PC-9 (cell line): ENCODE measurements around the gene KIR2DL4. TPM values are rescaled to one million over a fixed set of nuclear protein-coding genes. Genes with fewer than 3 reads are reported as not detected.
"Not testable (repeated sequence)": the region's sequence is repeated elsewhere in the genome, so short reads cannot be mapped to it uniquely, and the experiment has no call there.

ENCODE experiments used
- BruUV-seq: library from RNA; stranded (reverse); fragments of 400-500 nt; replicated peaks from 2 replicates; lab custom pipeline; 2021; lab: Mats Ljungman, UMichigan
- CTCF ChIA-PET: fragments of 300-600 bp; sonication (Branson Sonifier 250); formaldehyde crosslinking; loops from one replicate; lab custom pipeline; 2022; ENCODE audit warnings: antibody characterized with exemption; lab: Charles Lee
- POLR2A ChIA-PET: fragments of 300-600 bp; sonication (Branson Sonifier 250); formaldehyde crosslinking; loops from one replicate; lab custom pipeline; 2022; ENCODE audit warnings: antibody characterized with exemption; ENCODE audit not compliant: unreplicated experiment; lab: Charles Lee
- DNase-seq, 2 experiments: peaks; one replicate each; pipeline versions ENCODE4 v3.0.0 to v3.0.0-alpha.2; 2015 to 2022; ENCODE audit warnings: mixed read lengths in 1 of 2
- H2AFZ ChIP-seq: fragments of 200-600 bp; sonication (generic); 2 replicates; pipeline ENCODE4 v1.8.1; 2017; ENCODE audit warnings: antibody characterized with exemption
- H3F3A ChIP-seq: fragments of 200-600 bp; sonication (generic); 2 replicates; pipeline ENCODE4 v1.8.1; 2017; ENCODE audit warnings: antibody characterized with exemption, mild to moderate bottlenecking, low read depth; ENCODE audit not compliant: insufficient read depth
- H3K27ac ChIP-seq: fragments of 200-600 bp; sonication (generic); 2 replicates; pipeline ENCODE4 v1.6.1; 2016; ENCODE audit warnings: mixed run types
- H3K27me3 ChIP-seq: fragments of 200-600 bp; sonication (generic); 2 replicates; pipeline ENCODE4 v1.6.1; 2016; ENCODE audit warnings: low read depth, mixed run types; ENCODE audit not compliant: insufficient read depth
- H3K36me3 ChIP-seq: fragments of 200-600 bp; sonication (generic); 2 replicates; pipeline ENCODE4 v1.6.1; 2016; ENCODE audit warnings: low read depth, mixed run types
- H3K4me1 ChIP-seq: fragments of 200-600 bp; sonication (generic); replicated peaks from 2 replicates; pipeline ENCODE4 v1.6.1; 2016; ENCODE audit warnings: mixed run types; ENCODE audit not compliant: insufficient read depth
- H3K4me2 ChIP-seq: fragments of 200-600 bp; sonication (generic); 2 replicates; pipeline ENCODE4 v1.6.1; 2017; ENCODE audit warnings: mixed run types
- H3K4me3 ChIP-seq: fragments of 200-600 bp; sonication (generic); 2 replicates; pipeline ENCODE4 v1.6.1; 2016; ENCODE audit warnings: mixed run types
- H3K79me2 ChIP-seq: fragments of 200-600 bp; sonication (generic); 2 replicates; pipeline ENCODE4 v1.6.1; 2017; ENCODE audit warnings: low read depth, mixed run types
- H3K9me2 ChIP-seq: fragments of 200-600 bp; sonication (generic); 2 replicates; pipeline ENCODE4 v1.8.1; 2017; ENCODE audit warnings: mild to moderate bottlenecking; ENCODE audit not compliant: insufficient read depth
- H3K9me3 ChIP-seq: fragments of 200-600 bp; sonication (generic); 2 replicates; pipeline ENCODE4 v1.8.1; 2016; ENCODE audit warnings: low read depth; ENCODE audit not compliant: insufficient read depth
- H4K20me1 ChIP-seq: fragments of 200-600 bp; sonication (generic); 2 replicates; pipeline ENCODE4 v1.8.1; 2017; ENCODE audit not compliant: insufficient read depth
- intact Hi-C: fragments of 100-400 bp; cut with micrococcal nuclease; formaldehyde crosslinking; loops from one replicate; pipeline ENCODE4 v1.10.0; 2022; ENCODE audit not compliant: unreplicated experiment
- total RNA-seq: library from RNA; stranded (reverse); gene quantifications from 2 replicates; pipeline ENCODE4 v1.2.3, GENCODE V29; 2021

KIR2DL4 gene
- total RNA-seq, 1 experiment from 2014 or later = not detected

DNA sequence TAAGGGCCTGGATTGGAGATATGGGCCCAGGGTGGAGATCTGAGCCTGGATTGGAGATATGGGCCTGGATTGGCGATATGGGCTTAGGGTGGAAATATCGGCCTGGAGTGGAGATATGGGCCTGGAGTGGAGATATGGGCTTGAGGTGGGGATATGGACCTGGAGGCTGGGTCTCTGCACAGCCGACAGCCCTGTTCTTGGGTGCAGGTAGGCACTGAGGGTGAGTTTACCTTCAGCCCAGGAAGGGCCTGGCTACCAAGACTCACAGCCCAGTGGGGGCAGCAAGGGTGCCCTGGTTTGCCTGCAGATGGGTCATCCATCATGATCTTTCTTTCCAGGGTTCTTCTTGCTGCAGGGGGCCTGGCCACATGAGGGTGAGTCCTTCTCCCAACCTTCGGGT is 32.9 kb upstream of the KIR2DL4 start:
- H4K20me1 ChIP-seq, DNase-seq, H3K9me2 ChIP-seq, H3K4me1 ChIP-seq, H3K36me3 ChIP-seq, H3K9me3 ChIP-seq, H3K27ac ChIP-seq, intact Hi-C loops, H2AFZ ChIP-seq, H3K4me3 ChIP-seq, POLR2A ChIA-PET, H3K4me2 ChIP-seq, CTCF ChIA-PET, H3F3A ChIP-seq, BruUV-seq, H3K79me2 ChIP-seq: not testable (repeated sequence)
- peaks cover 22% of the 10 kb centered on the region; the same call in 1 of the 2 replicates for H3K27me3 ChIP-seq

DNA sequence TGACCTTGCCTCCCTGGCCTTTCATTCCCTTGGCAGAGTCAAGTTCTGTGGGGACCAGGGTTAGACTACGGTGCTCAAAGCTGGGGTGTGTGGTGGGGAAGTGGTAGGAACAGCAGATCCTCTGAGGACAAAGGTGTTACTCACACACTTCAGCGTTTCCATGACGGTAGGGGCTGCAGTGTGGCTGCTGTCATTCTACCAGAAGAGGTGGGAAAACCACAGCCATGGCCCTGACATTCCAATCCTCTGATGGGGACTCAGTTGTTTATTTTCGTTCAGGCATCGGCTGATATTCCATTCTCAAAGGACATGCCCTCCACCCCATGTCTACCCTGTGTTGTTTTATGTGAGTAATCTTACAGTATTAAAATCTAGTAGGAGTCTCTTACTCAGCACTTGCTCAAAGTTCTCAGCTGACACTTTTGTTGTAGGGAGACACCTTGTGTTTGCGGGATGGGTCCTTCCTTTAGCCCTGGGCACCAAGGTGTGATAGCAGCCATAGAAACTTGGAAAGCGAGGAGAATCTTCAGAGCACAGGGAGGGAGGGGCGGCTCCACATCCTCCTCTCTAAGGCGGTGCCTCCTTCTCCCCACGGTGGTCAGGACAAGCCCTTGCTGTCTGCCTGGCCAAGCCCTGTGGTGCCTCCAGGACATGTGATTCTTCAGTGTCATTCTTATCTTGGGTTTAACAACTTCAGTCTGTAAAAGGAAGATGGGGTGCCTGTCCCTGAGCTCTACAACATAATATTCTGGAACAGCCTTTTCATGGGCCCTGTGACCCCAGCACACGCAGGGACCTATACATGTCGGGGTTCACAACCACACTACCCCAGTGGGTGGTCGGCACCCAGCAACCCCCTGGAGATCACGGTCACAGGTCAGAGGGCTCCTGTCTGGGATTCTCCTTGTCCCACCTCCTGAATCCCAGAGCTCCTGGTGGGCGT is 32.1 kb upstream of the KIR2DL4 start:
- H3K9me3 ChIP-seq, H2AFZ ChIP-seq, H3K79me2 ChIP-seq, H4K20me1 ChIP-seq, H3K9me2 ChIP-seq, H3K4me3 ChIP-seq, H3K36me3 ChIP-seq, H3K4me1 ChIP-seq, POLR2A ChIA-PET, H3K27ac ChIP-seq, H3K4me2 ChIP-seq, intact Hi-C loops, H3F3A ChIP-seq, CTCF ChIA-PET, BruUV-seq: not testable (repeated sequence)
- peak in 1 of 2 experiments; percentile 1 for DNase-seq
- peaks cover 27% of the 10 kb centered on the region; the same call in 1 of the 2 replicates for H3K27me3 ChIP-seq

DNA sequence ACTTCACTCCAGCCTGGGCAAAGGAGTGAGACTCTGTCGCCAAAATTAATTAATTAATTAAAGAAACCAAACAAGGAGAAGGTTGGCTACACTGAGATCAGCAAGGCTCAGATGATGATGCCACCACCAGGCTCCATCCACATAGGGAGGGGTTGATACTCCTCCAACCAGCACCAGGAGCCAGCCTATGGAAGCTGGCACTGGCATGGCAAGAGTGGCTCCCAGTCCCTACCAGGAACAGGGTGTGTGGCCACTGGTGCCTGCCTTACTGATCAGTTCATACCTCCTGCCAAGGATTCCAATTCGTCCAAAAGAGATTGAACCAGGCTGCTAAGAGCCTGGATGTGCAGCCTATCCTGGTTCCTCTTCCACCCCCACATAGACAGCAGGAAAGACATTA is 30.7 kb upstream of the KIR2DL4 start:
- H3K36me3 ChIP-seq, intact Hi-C loops, H3K9me2 ChIP-seq, H3K4me3 ChIP-seq, CTCF ChIA-PET, H3K4me2 ChIP-seq, H3F3A ChIP-seq, H4K20me1 ChIP-seq, H3K9me3 ChIP-seq, H3K79me2 ChIP-seq, H3K4me1 ChIP-seq, BruUV-seq, POLR2A ChIA-PET, H2AFZ ChIP-seq, H3K27ac ChIP-seq, DNase-seq: not testable (repeated sequence)
- H3K27me3 ChIP-seq = peaks cover 36% of the 10 kb centered on the region; the same call in 1 of the 2 replicates

DNA sequence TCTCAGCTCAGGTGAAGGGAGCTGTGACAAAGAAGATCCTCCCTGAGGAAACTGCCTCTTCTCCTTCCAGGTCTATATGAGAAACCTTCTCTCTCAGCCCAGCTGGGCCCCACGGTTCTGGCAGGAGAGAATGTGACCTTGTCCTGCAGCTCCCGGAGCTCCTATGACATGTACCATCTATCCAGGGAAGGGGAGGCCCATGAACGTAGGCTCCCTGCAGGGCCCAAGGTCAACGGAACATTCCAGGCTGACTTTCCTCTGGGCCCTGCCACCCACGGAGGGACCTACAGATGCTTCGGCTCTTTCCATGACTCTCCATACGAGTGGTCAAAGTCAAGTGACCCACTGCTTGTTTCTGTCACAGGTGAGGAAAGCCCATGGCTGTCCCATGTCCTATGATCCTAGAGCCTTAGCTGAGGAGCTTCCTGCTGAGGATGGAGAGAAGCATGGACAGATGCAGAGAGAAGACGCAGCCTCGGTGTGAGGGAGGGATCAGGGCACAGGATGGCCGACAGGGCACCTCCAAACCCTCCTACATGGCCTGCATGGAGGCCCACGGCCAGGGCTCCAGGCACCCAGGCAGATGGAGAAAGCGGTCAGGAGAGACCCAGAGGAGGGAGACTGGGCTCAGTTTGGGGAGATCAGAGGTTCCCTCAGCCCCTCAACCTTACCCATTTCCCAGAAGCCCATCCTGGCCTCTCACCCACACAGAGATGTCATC is 28.2 kb upstream of the KIR2DL4 start:
- H3K9me2 ChIP-seq, DNase-seq, H3K4me2 ChIP-seq, H3K36me3 ChIP-seq, H4K20me1 ChIP-seq, H2AFZ ChIP-seq, BruUV-seq, H3K9me3 ChIP-seq, POLR2A ChIA-PET, H3K79me2 ChIP-seq, H3F3A ChIP-seq, intact Hi-C loops, H3K4me1 ChIP-seq, H3K27ac ChIP-seq, CTCF ChIA-PET, H3K4me3 ChIP-seq: not testable (repeated sequence)
- peaks cover 43% of the 10 kb centered on the region; the same call in 1 of the 2 replicates for H3K27me3 ChIP-seq

DNA sequence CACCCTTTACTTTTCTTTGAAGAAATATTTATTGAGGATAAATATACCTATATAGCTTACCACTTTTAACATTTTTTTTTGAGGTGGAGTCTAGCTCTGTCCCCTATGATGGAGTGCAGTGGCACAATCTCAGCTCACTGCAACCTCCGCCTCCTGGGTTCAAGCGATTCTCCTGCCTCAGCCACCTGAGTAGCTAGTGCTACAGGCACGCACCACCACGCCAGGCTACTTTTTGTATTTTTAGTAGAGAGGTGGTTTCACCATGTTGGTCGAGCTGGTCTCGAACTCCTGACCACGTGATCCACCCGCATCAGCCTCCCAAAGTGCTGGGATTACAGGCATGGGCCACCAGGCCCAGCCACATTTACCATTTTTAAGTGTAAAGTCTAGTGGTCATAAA is 27.6 kb upstream of the KIR2DL4 start:
- H3K27ac ChIP-seq, intact Hi-C loops, DNase-seq, H3F3A ChIP-seq, POLR2A ChIA-PET, CTCF ChIA-PET, H3K79me2 ChIP-seq, H3K9me3 ChIP-seq, H4K20me1 ChIP-seq, H2AFZ ChIP-seq, BruUV-seq, H3K36me3 ChIP-seq, H3K9me2 ChIP-seq, H3K4me2 ChIP-seq, H3K4me3 ChIP-seq, H3K4me1 ChIP-seq: not testable (repeated sequence)
- H3K27me3 ChIP-seq = peaks cover 43% of the 10 kb centered on the region; the same call in 1 of the 2 replicates

DNA sequence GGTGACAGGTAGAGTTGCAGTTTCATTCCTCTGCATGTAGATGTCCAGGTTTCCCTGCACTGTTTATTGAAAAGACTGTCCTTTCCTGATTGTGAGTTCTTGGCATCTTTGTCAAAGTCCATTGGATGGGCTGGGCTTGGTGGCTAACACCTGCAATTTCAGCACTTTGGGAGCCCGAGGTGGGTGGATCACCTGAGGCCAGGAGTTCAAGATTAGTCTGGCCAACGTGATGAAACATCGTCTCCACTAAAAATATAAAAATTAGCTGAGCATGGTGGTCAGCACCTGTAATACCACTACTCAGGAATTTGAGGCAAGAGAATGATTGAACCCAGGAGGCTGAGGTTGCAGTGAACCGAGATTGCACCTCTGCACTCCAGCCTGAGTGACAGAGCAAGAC is 25.6 kb upstream of the KIR2DL4 start:
- H3K36me3 ChIP-seq, H3K4me2 ChIP-seq, POLR2A ChIA-PET, BruUV-seq, H3K27ac ChIP-seq, H3K4me1 ChIP-seq, H3K9me2 ChIP-seq, CTCF ChIA-PET, H4K20me1 ChIP-seq, H3F3A ChIP-seq, H3K9me3 ChIP-seq, H3K79me2 ChIP-seq, H2AFZ ChIP-seq, H3K4me3 ChIP-seq, intact Hi-C loops, DNase-seq: not testable (repeated sequence)
- H3K27me3 ChIP-seq = peaks cover 51% of the 10 kb centered on the region; the same call in 1 of the 2 replicates

DNA sequence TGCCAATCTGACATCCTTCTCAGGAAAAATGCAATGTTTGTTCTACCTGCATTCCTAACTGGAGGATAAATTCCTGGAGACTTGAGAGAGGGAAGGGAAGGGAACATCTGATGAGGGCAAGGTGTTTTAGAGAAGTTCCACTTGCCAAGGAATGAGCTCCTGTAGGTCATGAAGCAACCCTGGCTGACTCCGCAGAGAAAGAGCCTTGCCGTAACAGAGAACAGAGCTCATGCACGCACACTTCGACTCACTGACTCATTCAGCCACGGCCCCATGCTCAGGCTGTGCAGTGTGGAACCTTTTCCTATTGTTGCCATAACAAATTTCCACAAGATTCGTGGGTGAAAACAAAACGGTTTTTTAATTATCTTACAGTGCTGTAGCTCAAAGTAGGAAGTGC is 24.5 kb upstream of the KIR2DL4 start:
- BruUV-seq, H3K4me3 ChIP-seq, H2AFZ ChIP-seq, H3K4me2 ChIP-seq, DNase-seq, POLR2A ChIA-PET, H3K36me3 ChIP-seq, CTCF ChIA-PET, H3K27ac ChIP-seq, H4K20me1 ChIP-seq, H3K79me2 ChIP-seq, H3K4me1 ChIP-seq, H3K9me2 ChIP-seq, H3F3A ChIP-seq, intact Hi-C loops, H3K9me3 ChIP-seq: not testable (repeated sequence)
- H3K27me3 ChIP-seq = peaks cover 52% of the 10 kb centered on the region; the same call in 1 of the 2 replicates
